ENCODE measurements around the gene CLPTM1L.
A peak's percentile ranks its signal among the peaks of the same experiment; 100 is the strongest.
"Not testable (repeated sequence)": the region's sequence is repeated elsewhere in the genome, so short reads cannot be mapped to it uniquely, and the experiment has no call there.

Gene CLPTM1L

DNA sequence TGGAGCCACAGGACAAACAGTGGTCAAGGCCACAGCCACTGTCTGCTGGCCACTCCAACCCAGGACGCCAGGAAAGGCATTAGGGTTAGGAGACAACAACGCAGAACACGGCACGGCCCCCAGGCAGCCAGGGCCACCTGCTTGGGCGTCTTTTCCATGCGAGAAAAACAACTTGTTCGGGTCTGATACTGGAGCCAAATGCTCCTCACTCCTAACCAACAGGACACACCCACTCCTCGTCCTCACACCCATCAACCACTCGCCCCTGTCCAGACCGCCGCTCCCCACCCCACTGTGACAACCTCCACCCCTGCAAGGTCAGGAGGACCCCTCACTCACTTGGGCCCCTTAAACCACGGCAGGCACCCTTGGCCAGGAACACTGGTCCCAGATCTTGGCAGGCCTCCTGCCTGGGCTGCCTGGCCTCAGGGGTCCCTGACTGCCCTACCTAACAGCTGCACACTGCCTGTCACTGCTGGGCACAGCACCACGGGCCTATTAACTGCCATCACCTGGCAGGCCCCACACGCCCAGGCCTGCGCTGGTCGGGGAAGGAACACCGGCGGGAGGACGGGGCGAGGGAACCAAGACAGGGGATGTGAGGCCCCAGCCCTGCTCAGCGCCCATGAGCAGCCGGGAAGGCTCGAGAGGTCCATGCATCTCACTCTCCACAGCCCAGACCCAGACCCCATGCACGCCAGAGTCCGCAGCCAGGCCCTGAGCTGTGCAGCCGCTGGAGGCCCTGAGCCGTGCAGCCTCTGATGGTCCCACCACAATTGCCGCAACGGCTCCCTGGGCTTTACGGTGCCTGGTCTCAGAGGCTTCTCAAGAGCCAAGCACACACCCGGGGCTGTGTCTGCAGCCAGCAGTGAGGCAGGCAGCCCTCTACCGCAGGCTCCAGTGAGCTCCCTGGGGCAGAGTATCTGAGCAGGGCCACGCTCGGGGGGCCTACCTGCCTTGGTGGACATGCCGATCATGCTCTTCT lies 13.8 kb downstream of the CLPTM1L start:
- H3K9ac ChIP-seq = no peak overlapping the region
- no peaks in the 10 kb centered on the region for H3K9me3 ChIP-seq (ENCODE audit: control insufficient read depth, low read length)
- H3K27me3 ChIP-seq (ENCODE audit: control insufficient read depth, insufficient read depth, low read length) = no peaks in the 10 kb centered on the region
- H2AFZ ChIP-seq = no peak overlapping the region
- no peaks in the 10 kb centered on the region for H3K36me3 ChIP-seq (ENCODE audit: control insufficient read depth, insufficient read depth, low read length)
- no peak overlapping the region for H3K4me3 ChIP-seq (ENCODE audit: low read depth, low read length)
- H3K79me2 ChIP-seq = no peaks in the 10 kb centered on the region
- no peak overlapping the region for H3K27ac ChIP-seq
- H3K4me2 ChIP-seq (ENCODE audit: low read length) = no peak overlapping the region
- TF ChIP-seq, protein P1, sequence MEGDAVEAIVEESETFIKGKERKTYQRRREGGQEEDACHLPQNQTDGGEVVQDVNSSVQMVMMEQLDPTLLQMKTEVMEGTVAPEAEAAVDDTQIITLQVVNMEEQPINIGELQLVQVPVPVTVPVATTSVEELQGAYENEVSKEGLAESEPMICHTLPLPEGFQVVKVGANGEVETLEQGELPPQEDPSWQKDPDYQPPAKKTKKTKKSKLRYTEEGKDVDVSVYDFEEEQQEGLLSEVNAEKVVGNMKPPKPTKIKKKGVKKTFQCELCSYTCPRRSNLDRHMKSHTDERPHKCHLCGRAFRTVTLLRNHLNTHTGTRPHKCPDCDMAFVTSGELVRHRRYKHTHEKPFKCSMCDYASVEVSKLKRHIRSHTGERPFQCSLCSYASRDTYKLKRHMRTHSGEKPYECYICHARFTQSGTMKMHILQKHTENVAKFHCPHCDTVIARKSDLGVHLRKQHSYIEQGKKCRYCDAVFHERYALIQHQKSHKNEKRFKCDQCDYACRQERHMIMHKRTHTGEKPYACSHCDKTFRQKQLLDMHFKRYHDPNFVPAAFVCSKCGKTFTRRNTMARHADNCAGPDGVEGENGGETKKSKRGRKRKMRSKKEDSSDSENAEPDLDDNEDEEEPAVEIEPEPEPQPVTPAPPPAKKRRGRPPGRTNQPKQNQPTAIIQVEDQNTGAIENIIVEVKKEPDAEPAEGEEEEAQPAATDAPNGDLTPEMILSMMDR (IDR thresholded peaks at IDR 0.05) = no peak
- H3K4me1 ChIP-seq = no peaks in the 10 kb centered on the region

DNA sequence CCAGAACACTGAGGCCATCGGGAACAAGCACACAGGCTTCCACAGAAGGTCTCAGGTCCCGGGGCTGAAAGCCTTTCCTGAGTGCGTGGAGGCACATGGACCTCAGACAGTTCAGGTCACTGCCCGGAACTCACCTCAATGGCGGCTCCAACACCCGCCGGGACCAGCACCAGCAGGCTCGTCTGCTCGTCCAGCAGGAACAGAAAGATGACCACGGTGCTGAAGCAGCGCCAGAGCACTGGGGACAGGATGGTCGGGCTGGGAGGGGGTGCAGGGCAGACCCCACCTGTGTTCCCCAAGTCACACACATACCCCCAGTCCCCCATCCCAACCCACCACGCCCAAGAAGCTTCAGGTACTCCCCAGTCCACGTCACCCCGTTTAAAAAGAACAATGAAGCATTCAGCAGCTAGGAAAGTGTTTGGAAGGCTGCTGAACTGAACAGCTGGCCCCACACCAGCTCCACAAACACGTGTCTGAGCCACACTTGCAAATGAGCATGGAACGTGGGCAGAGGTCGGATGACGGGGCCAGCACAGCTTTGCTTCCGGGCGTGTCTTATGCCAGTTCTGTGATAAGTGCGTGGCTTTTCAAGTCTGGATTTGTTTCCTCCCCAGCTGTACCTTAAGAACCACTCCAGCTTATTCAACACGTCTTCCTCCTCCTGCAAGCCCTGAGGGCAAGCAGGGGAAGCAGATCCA lies 14.6 kb downstream of the CLPTM1L start:
- no peaks in the 10 kb centered on the region for H3K36me3 ChIP-seq (ENCODE audit: control insufficient read depth, insufficient read depth, low read length)
- H3K4me3 ChIP-seq (ENCODE audit: low read depth, low read length) = no peak overlapping the region

DNA sequence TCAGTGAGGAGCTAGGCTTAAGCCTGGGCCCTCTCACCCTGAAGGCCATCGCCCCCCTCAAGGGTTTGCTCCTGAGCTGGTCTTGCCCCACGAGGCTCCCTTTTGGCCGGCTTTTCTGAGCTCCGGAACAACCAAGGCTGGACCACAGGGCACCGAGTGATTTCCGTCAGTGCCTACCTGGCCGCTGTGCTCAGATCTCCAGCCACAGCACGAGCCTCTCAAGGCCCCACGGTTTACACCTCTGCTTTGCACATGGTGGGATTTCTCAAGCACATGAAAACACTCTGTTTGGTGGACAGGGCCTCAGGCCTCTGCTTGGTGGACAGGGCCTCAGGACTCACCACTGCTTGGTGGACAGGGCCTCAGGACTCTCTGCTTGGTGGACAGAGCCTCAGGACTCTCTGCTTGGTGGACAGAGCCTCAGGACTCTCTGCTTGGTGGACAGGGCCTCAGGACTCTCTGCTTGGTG lies 15.8 kb downstream of the CLPTM1L start:
- Histone ChIP-seq H3K4me2 (ENCODE audit: low read length) (no peak overlapping the region), H3K9me3 (ENCODE audit: control insufficient read depth, low read length) (no peaks in the 10 kb centered on the region), H3K36me3 (ENCODE audit: control insufficient read depth, insufficient read depth, low read length) (no peaks in the 10 kb centered on the region), H3K27ac (no peak overlapping the region), H2AFZ (no peak overlapping the region), H3K4me1 (no peaks in the 10 kb centered on the region), H3K79me2 (no peaks in the 10 kb centered on the region), H3K27me3 (ENCODE audit: control insufficient read depth, insufficient read depth, low read length) (no peaks in the 10 kb centered on the region), H3K9ac (no peak overlapping the region), H3K4me3 (ENCODE audit: low read depth, low read length) (no peak overlapping the region)
- TF ChIP-seq, protein P1 (IDR thresholded peaks at IDR 0.05) = no peak

More for the DNA sequence above, 14.6 kb downstream of the CLPTM1L start:
- Histone ChIP-seq H3K4me2 (ENCODE audit: low read length) (no peak overlapping the region), H2AFZ (no peak overlapping the region), H3K27me3 (ENCODE audit: control insufficient read depth, insufficient read depth, low read length) (no peaks in the 10 kb centered on the region), H3K4me1 (no peaks in the 10 kb centered on the region), H3K9me3 (ENCODE audit: control insufficient read depth, low read length) (no peaks in the 10 kb centered on the region), H3K79me2 (no peaks in the 10 kb centered on the region), H3K9ac (no peak overlapping the region), H3K27ac (no peak overlapping the region)
- TF ChIP-seq, protein P1 (IDR thresholded peaks at IDR 0.05) = no peak

DNA sequence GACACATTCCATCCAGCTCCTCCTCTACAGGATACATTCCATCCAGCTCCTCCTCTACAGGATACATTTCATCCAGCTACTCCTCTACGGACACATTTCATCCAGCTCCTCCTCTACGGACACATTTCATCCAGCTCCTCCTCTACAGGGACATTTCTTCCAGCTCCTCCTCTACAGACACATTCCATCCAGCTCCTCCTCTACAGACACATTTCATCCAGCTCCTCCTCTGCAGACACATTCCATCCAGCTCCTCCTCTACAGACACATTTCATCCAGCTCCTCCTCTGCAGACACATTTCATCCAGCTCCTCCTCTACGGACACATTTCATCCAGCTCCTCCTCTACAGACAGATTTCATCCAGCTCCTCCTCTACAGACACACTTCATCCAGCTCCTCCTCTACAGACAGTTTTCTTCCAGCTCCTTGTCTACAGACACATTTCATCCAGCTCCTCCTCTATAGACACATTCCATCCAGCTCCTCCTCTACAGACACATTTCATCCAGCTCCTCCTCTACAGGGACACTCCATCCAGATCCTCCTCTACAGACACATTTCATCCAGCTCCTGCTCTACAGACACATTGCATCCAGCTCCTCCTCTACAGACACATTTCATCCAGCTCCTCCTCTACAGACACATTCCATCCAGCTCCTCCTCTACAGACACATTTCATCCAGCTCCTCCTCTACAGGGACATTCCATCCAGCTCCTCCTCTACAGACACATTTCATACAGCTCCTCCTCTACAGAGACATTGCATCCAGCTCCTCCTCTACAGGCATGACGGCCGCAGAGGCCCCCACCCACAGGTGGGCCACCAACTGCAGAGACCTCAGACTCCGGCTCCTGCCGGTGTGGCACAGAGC lies 16.4 kb downstream of the CLPTM1L start:
- H3K9ac ChIP-seq; H3K36me3 ChIP-seq (ENCODE audit: control insufficient read depth, insufficient read depth, low read length); H3K79me2 ChIP-seq; H3K27me3 ChIP-seq (ENCODE audit: control insufficient read depth, insufficient read depth, low read length); H3K4me1 ChIP-seq; H3K4me3 ChIP-seq (ENCODE audit: low read depth, low read length); H2AFZ ChIP-seq; H3K4me2 ChIP-seq (ENCODE audit: low read length); H3K9me3 ChIP-seq (ENCODE audit: control insufficient read depth, low read length): not testable (repeated sequence)
- H3K27ac ChIP-seq = peak overlapping the region; percentile 36

DNA sequence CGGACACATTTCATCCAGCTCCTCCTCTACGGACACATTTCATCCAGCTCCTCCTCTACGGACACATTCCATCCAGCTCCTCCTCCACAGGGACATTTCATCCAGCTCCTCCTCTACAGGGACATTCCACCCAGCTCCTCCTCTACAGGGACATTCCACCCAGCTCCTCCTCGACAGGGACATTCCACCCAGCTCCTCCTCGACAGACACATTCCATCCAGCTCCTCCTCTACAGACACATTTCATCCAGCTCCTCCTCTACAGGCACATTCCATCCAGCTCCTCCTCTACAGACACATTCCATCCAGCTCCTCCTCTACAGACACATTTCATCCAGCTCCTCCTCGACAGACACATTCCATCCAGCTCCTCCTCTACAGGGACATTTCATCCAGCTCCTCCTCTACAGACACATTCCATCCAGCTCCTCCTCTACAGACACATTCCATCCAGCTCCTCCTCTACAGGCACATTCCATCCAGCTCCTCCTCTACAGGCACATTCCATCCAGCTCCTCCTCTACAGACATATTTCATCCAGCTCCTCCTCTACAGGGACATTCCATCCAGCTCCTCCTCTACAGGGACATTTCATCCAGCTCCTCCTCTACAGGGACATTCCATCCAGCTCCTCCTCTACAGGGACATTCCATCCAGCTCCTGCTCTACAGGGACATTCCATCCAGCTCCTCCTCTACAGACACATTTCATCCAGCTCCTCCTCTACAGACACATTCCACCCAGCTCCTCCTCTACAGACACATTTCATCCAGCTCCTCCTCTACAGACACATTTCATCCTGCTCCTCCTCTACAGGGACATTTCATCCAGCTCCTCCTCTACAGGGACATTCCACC lies 17.8 kb downstream of the CLPTM1L start:
- not testable (repeated sequence) for H3K27me3 ChIP-seq (ENCODE audit: control insufficient read depth, insufficient read depth, low read length); H3K4me2 ChIP-seq (ENCODE audit: low read length); H3K36me3 ChIP-seq (ENCODE audit: control insufficient read depth, insufficient read depth, low read length); H3K4me1 ChIP-seq; H3K9ac ChIP-seq; H2AFZ ChIP-seq; H3K9me3 ChIP-seq (ENCODE audit: control insufficient read depth, low read length); H3K4me3 ChIP-seq (ENCODE audit: low read depth, low read length); H3K79me2 ChIP-seq
- H3K27ac ChIP-seq = peak overlapping the region; percentile 32

DNA sequence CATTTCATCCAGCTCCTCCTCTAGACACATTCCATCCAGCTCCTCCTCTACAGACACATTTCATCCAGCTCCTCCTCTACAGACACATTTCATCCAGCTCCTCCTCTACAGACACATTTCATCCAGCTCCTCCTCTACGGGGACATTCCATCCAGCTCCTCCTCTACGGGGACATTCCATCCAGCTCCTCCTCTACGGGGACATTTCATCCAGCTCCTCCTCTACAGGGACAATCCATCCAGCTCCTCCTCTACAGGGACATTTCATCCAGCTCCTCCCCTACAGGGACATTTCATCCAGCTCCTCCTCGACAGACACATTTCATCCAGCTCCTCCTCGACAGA lies 18.4 kb downstream of the CLPTM1L start:
- H3K4me3 ChIP-seq (ENCODE audit: low read depth, low read length); H3K27ac ChIP-seq; H3K9ac ChIP-seq; H3K79me2 ChIP-seq; H3K4me1 ChIP-seq; H3K4me2 ChIP-seq (ENCODE audit: low read length); H3K27me3 ChIP-seq (ENCODE audit: control insufficient read depth, insufficient read depth, low read length); H2AFZ ChIP-seq; H3K9me3 ChIP-seq (ENCODE audit: control insufficient read depth, low read length); H3K36me3 ChIP-seq (ENCODE audit: control insufficient read depth, insufficient read depth, low read length): not testable (repeated sequence)

All from parathyroid adenoma (tissue), 2 donors.